ENCODE results near the gene AQP2.

The AQP2 gene

GRCh38 chr12:49969651-49970429 lies 19.3 kb downstream of the AQP2 start:
- no peaks in the 10 kb centered on the region for H3K36me3 Mint-ChIP-seq (ENCODE audit: low read depth)
- H3K9me3 Mint-ChIP-seq = no peaks in the 10 kb centered on the region
- H3K4me1 Mint-ChIP-seq (ENCODE audit: low read depth) = peaks cover 5% of the 10 kb centered on the region
- peaks cover 6% of the 10 kb centered on the region for H3K27me3 Mint-ChIP-seq (ENCODE audit: low read depth)
- no peak overlapping the region for H3K4me3 Mint-ChIP-seq
- no peak overlapping the region for H3K27ac Mint-ChIP-seq
- no peak for DNase-seq (ENCODE audit: low spot score)

- DNase-seq (ENCODE audit: low spot score) = no peak
- Mint-ChIP-seq H3K36me3 (ENCODE audit: low read depth) (no peaks in the 10 kb centered on the region), H3K4me3 (no peak overlapping the region), H3K27me3 (ENCODE audit: low read depth) (peaks cover 5% of the 10 kb centered on the region), H3K27ac (no peak overlapping the region), H3K4me1 (ENCODE audit: low read depth) (peaks cover 5% of the 10 kb centered on the region), H3K9me3 (no peaks in the 10 kb centered on the region)
Measured at GRCh38 chr12:49970658-49971057, 20.1 kb downstream of the AQP2 start.

GRCh38 chr12:49971141-49971540 lies 20.6 kb downstream of the AQP2 start:
- no peak overlapping the region for H3K4me3 Mint-ChIP-seq
- no peak overlapping the region for H3K27ac Mint-ChIP-seq
- H3K4me1 Mint-ChIP-seq (ENCODE audit: low read depth) = peaks cover 5% of the 10 kb centered on the region
- H3K27me3 Mint-ChIP-seq (ENCODE audit: low read depth) = peaks cover 4% of the 10 kb centered on the region
- H3K36me3 Mint-ChIP-seq (ENCODE audit: low read depth) = no peaks in the 10 kb centered on the region
- DNase-seq (ENCODE audit: low spot score) = no peak
- no peaks in the 10 kb centered on the region for H3K9me3 Mint-ChIP-seq

DNA sequence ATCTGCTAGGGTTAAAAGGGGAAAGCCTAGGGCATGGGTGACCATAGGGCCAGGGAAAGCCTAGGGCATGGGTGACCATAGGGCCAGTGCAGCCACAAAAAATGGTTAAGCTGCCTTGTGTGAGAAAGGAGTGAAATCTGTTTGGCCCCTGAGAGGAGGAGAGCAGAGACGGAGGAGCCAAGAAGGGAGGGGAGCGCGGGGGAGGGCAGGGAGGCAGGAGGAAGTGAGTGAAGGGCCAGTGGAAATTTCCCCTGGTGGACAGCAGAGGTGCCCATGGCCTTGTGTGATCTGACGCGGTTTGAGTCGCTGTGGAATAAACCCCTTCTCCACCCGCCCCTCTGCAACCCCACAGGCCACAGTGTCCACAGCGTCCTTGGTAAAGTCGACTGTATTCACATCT lies 21.6 kb downstream of the AQP2 start:
- DNase-seq (ENCODE audit: low spot score) = no peak
- peaks cover 2% of the 10 kb centered on the region for H3K4me1 Mint-ChIP-seq (ENCODE audit: low read depth)
- no peak overlapping the region for H3K27ac Mint-ChIP-seq
- no peaks in the 10 kb centered on the region for H3K9me3 Mint-ChIP-seq
- H3K27me3 Mint-ChIP-seq (ENCODE audit: low read depth) = no peaks in the 10 kb centered on the region
- H3K36me3 Mint-ChIP-seq (ENCODE audit: low read depth) = no peaks in the 10 kb centered on the region
- H3K4me3 Mint-ChIP-seq = no peak overlapping the region

- Mint-ChIP-seq H3K4me3 (no peak within 1 kb of the TSS), H3K4me1 (ENCODE audit: low read depth) (no peaks in the 10 kb centered on the region)
Measured at GRCh38 chr12:49972641-49973360, 22.3 kb downstream of the AQP2 start, which contains the start of gene AQP6. AQP6 (plus strand) TSS chr12:49972947; CDS start chr12:49973174, 227 bp downstream.

DNA sequence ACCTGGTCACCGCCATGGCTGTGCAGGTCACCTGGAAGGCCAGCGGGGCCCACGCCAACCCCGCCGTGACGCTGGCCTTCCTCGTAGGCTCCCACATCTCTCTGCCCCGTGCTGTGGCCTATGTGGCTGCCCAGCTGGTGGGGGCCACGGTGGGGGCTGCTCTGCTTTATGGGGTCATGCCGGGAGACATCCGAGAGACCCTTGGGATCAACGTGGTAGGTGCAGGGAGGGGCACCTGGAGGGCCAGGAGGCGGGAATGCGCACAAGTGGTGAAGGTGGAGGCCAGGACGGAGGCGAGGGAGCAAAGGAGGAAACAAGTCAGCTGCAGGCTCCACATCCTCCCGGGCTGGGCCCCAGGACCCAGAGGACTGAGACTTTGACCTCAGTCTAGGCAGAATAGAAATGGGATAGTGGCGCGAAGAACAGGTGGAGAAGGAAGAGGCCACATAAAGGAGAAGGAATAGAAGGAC lies 22.9 kb downstream of the AQP2 start:
- Mint-ChIP-seq H3K4me1 (ENCODE audit: low read depth) (no peaks in the 10 kb centered on the region), H3K9me3 (no peaks in the 10 kb centered on the region), H3K27me3 (ENCODE audit: low read depth) (no peaks in the 10 kb centered on the region), H3K4me3 (no peak overlapping the region), H3K27ac (no peak overlapping the region), H3K36me3 (ENCODE audit: low read depth) (no peaks in the 10 kb centered on the region)
- DNase-seq (ENCODE audit: low spot score) = no peak

More at GRCh38 chr12:49972641-49973360, 22.3 kb downstream of the AQP2 start, which contains the start of gene AQP6:
- no peaks in the 10 kb centered on the region for H3K27me3 Mint-ChIP-seq (ENCODE audit: low read depth)
- H3K27ac Mint-ChIP-seq = no peak within 1 kb of the TSS
- H3K9me3 Mint-ChIP-seq = no peaks in the 10 kb centered on the region
- no peaks in the 10 kb centered on the region for H3K36me3 Mint-ChIP-seq (ENCODE audit: low read depth)
- no peak for DNase-seq (ENCODE audit: low spot score)

- H3K27ac Mint-ChIP-seq = no peak overlapping the region
- no peaks in the 10 kb centered on the region for H3K4me1 Mint-ChIP-seq (ENCODE audit: low read depth)
- H3K27me3 Mint-ChIP-seq (ENCODE audit: low read depth) = no peaks in the 10 kb centered on the region
- DNase-seq (ENCODE audit: low spot score) = no peak
- H3K4me3 Mint-ChIP-seq = no peak overlapping the region
- H3K36me3 Mint-ChIP-seq (ENCODE audit: low read depth) = no peaks in the 10 kb centered on the region
- no peaks in the 10 kb centered on the region for H3K9me3 Mint-ChIP-seq
Measured at GRCh38 chr12:49974231-49974675, 23.7 kb downstream of the AQP2 start.

GRCh38 chr12:49974677-49975317 lies 24.3 kb downstream of the AQP2 start:
- Mint-ChIP-seq H3K36me3 (ENCODE audit: low read depth) (no peaks in the 10 kb centered on the region), H3K4me3 (no peak overlapping the region), H3K4me1 (ENCODE audit: low read depth) (no peaks in the 10 kb centered on the region), H3K27ac (no peak overlapping the region), H3K9me3 (no peaks in the 10 kb centered on the region), H3K27me3 (ENCODE audit: low read depth) (no peaks in the 10 kb centered on the region)
- DNase-seq (ENCODE audit: low spot score) = no peak

DNA sequence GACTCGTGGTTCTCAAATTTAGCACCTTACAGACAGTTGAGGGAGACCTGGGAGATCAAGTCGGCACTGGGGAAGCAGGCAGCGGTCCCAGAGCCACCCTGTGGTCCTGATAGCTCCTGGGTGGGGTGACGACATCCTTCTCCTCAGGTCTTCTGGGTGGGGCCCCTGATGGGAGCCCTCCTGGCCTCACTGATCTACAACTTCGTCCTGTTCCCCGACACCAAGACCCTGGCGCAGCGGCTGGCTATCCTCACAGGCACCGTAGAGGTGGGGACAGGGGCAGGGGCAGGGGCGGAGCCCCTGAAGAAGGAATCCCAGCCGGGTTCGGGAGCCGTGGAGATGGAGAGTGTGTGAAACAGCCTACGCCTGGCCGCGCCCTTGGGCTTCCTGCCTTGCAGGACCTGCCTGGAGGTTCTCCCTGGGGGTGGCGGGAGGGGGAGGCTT lies 24.8 kb downstream of the AQP2 start:
- H3K27ac Mint-ChIP-seq = no peak overlapping the region
- H3K27me3 Mint-ChIP-seq (ENCODE audit: low read depth) = no peaks in the 10 kb centered on the region
- H3K4me3 Mint-ChIP-seq = no peak overlapping the region
- H3K9me3 Mint-ChIP-seq = no peaks in the 10 kb centered on the region
- H3K4me1 Mint-ChIP-seq (ENCODE audit: low read depth) = no peaks in the 10 kb centered on the region
- no peaks in the 10 kb centered on the region for H3K36me3 Mint-ChIP-seq (ENCODE audit: low read depth)
- no peak for DNase-seq (ENCODE audit: low spot score)

- Mint-ChIP-seq H3K4me1 (ENCODE audit: low read depth) (no peaks in the 10 kb centered on the region), H3K4me3 (no peak overlapping the region)
Measured at GRCh38 chr12:49976557-49976956, 26.0 kb downstream of the AQP2 start.

GRCh38 chr12:49978125-49978524 lies 27.6 kb downstream of the AQP2 start:
- Mint-ChIP-seq H3K4me1 (ENCODE audit: low read depth) (no peaks in the 10 kb centered on the region), H3K4me3 (no peak overlapping the region), H3K27ac (no peak overlapping the region), H3K27me3 (ENCODE audit: low read depth) (no peaks in the 10 kb centered on the region), H3K9me3 (no peaks in the 10 kb centered on the region), H3K36me3 (ENCODE audit: low read depth) (no peaks in the 10 kb centered on the region)
- no peak for DNase-seq (ENCODE audit: low spot score)

More at GRCh38 chr12:49976557-49976956, 26.0 kb downstream of the AQP2 start:
- Mint-ChIP-seq H3K27me3 (ENCODE audit: low read depth) (no peaks in the 10 kb centered on the region), H3K27ac (no peak overlapping the region), H3K36me3 (ENCODE audit: low read depth) (no peaks in the 10 kb centered on the region), H3K9me3 (no peaks in the 10 kb centered on the region)
- no peak for DNase-seq (ENCODE audit: low spot score)

DNA sequence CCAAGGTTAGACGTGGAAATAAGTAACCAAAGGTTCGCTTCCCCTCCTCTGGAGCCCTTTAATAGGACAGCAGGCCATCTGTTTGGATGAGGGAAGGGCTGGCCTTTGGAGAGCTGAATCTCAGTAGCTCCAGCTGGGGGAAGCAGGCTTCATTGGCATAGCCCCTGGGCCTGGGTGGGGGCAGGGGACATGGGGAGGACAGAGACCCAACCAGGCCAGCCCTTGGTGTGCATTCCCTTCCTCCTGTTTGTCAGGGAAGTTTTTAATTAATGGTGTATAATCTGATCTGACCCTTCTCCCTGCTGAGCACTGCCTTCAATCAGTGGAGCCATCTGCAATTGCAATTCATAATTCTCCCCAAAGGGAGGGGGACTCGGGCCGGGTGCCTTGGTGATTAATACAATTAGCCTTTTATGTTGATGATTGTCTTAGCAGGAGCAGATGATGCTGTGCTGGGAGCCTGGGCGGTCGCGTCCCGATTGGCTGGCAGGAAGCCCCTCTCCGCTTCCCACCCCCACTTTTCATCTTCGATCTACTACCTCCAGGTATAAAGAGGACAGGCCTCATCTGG lies 28.6 kb downstream of the AQP2 start:
- H3K9me3 Mint-ChIP-seq = no peaks in the 10 kb centered on the region
- no peak for DNase-seq (ENCODE audit: low spot score)
- H3K36me3 Mint-ChIP-seq (ENCODE audit: low read depth) = no peaks in the 10 kb centered on the region
- H3K27ac Mint-ChIP-seq = no peak overlapping the region
- H3K27me3 Mint-ChIP-seq (ENCODE audit: low read depth) = no peaks in the 10 kb centered on the region
- H3K4me3 Mint-ChIP-seq = no peak overlapping the region
- no peaks in the 10 kb centered on the region for H3K4me1 Mint-ChIP-seq (ENCODE audit: low read depth)

GRCh38 chr12:49979791-49980190 lies 29.3 kb downstream of the AQP2 start:
- H3K27ac Mint-ChIP-seq = no peak overlapping the region
- no peaks in the 10 kb centered on the region for H3K36me3 Mint-ChIP-seq (ENCODE audit: low read depth)
- no peaks in the 10 kb centered on the region for H3K27me3 Mint-ChIP-seq (ENCODE audit: low read depth)
- peaks cover 2% of the 10 kb centered on the region for H3K4me1 Mint-ChIP-seq (ENCODE audit: low read depth)
- DNase-seq (ENCODE audit: low spot score) = no peak
- no peak overlapping the region for H3K4me3 Mint-ChIP-seq
- no peaks in the 10 kb centered on the region for H3K9me3 Mint-ChIP-seq

Measured in T-helper 2 cell treated with Interferon-gamma antibody and Interleukin-4, amounts not matched to agents 5 μg/mL and 100 μg/mL, for 36 hours (primary cell).